H9 (cell line): Measurements from ENCODE around the gene SEMA3A. TPM values are rescaled to one million over a fixed set of nuclear protein-coding genes. Genes with fewer than 3 reads are reported as not detected.

ENCODE experiments used
- DNase-seq: peaks from one replicate; pipeline ENCODE4 v3.0.0-alpha.2; 2017
- H2AFZ ChIP-seq: one replicate; pipeline ENCODE4 v1.6.1; 2013; ENCODE audit warnings: mild to moderate bottlenecking, low read length, control low read depth, moderate library complexity
- H2AK5ac ChIP-seq: 2 replicates; pipeline ENCODE4 v1.6.1; 2013; ENCODE audit warnings: low read length, control low read depth, mixed read lengths; ENCODE audit not compliant: insufficient read length
- H2BK120ac ChIP-seq: one replicate; pipeline ENCODE4 v1.6.1; 2013; ENCODE audit warnings: low read depth, mild to moderate bottlenecking, low read length, control low read depth, inconsistent platforms; ENCODE audit not compliant: poor library complexity, severe bottlenecking
- H2BK12ac ChIP-seq: 2 replicates; pipeline ENCODE4 v1.6.1; 2013; ENCODE audit warnings: low read length, control low read depth, mixed read lengths, low read depth; ENCODE audit not compliant: insufficient read length
- H2BK15ac ChIP-seq: 2 replicates; pipeline ENCODE4 v1.6.1; 2013; ENCODE audit warnings: low read depth, low read length, control low read depth
- H2BK20ac ChIP-seq: one replicate; pipeline ENCODE4 v1.6.1; 2013; ENCODE audit warnings: low read depth, mild to moderate bottlenecking, low read length, control low read depth, inconsistent platforms; ENCODE audit not compliant: poor library complexity, severe bottlenecking
- H2BK5ac ChIP-seq: 2 replicates; pipeline ENCODE4 v1.6.1; 2013; ENCODE audit warnings: low read length, control low read depth, mixed read lengths; ENCODE audit not compliant: insufficient read length
- H3K14ac ChIP-seq: 2 replicates; pipeline ENCODE4 v1.6.1; 2013; ENCODE audit warnings: low read length, control low read depth; ENCODE audit not compliant: insufficient read depth
- H3K18ac ChIP-seq: 2 replicates; pipeline ENCODE4 v1.6.1; 2013; ENCODE audit warnings: low read depth, mild to moderate bottlenecking, mixed read lengths, low read length, control low read depth; ENCODE audit not compliant: insufficient read length
- H3K23ac ChIP-seq: 2 replicates; pipeline ENCODE4 v1.6.1; 2013; ENCODE audit warnings: low read length, control low read depth, mixed read lengths, low read depth; ENCODE audit not compliant: insufficient read length
- H3K23me2 ChIP-seq: 2 replicates; pipeline ENCODE4 v1.6.1; 2013; ENCODE audit warnings: low read depth, mild to moderate bottlenecking, mixed read lengths, low read length, control low read depth; ENCODE audit not compliant: insufficient read length, poor library complexity, severe bottlenecking
- H3K27ac ChIP-seq: 2 replicates; pipeline ENCODE4 v1.5.1; 2013; ENCODE audit warnings: low read length, control low read depth, mixed read lengths, low read depth; ENCODE audit not compliant: insufficient read length
- H3K27me3 ChIP-seq: 2 replicates; pipeline ENCODE4 v1.6.1; 2013; ENCODE audit warnings: low read length, control low read depth, inconsistent platforms; ENCODE audit not compliant: insufficient read depth
- H3K4ac ChIP-seq: 2 replicates; pipeline ENCODE4 v1.6.1; 2013; ENCODE audit warnings: low read depth, mild to moderate bottlenecking, control low read depth, inconsistent platforms, low read length, moderate library complexity
- H3K4me1 ChIP-seq: 2 replicates; pipeline ENCODE4 v1.6.1; 2013; ENCODE audit warnings: low read length, control low read depth, inconsistent platforms; ENCODE audit not compliant: insufficient read depth
- H3K4me2 ChIP-seq: 2 replicates; pipeline ENCODE4 v1.6.1; 2013; ENCODE audit warnings: low read length, control low read depth, mixed read lengths; ENCODE audit not compliant: insufficient read length, insufficient read depth
- H3K56ac ChIP-seq: 2 replicates; pipeline ENCODE4 v1.6.1; 2013; ENCODE audit warnings: low read depth, mild to moderate bottlenecking, mixed read lengths, low read length, control low read depth; ENCODE audit not compliant: insufficient read length
- H3K79me1 ChIP-seq: 2 replicates; pipeline ENCODE4 v1.6.1; 2013; ENCODE audit warnings: low read depth, mild to moderate bottlenecking, moderate library complexity, low read length, control low read depth, inconsistent platforms; ENCODE audit not compliant: insufficient read depth, poor library complexity, severe bottlenecking
- H3K79me2 ChIP-seq: 2 replicates; pipeline ENCODE4 v1.6.1; 2013; ENCODE audit warnings: low read length, control low read depth, inconsistent platforms; ENCODE audit not compliant: insufficient read depth
- H3K9ac ChIP-seq: 2 replicates; pipeline ENCODE4 v1.6.1; 2013; ENCODE audit warnings: low read length, control low read depth, mixed read lengths; ENCODE audit not compliant: insufficient read length; ENCODE audit errors: extremely low read depth
- H3K9me3 ChIP-seq: one replicate; pipeline ENCODE4 v1.6.1; 2013; ENCODE audit warnings: low read depth, low read length, inconsistent platforms; ENCODE audit not compliant: control insufficient read depth
- H3T11ph ChIP-seq: one replicate; pipeline ENCODE4 v1.6.1; 2013; ENCODE audit warnings: mild to moderate bottlenecking, low read length, control low read depth, inconsistent platforms
- H4K20me1 ChIP-seq: one replicate; pipeline ENCODE4 v1.6.1; 2013; ENCODE audit not compliant: control insufficient read depth, insufficient read length, insufficient read depth
- H4K5ac ChIP-seq: 2 replicates; pipeline ENCODE4 v1.6.1; 2013; ENCODE audit warnings: low read depth, mild to moderate bottlenecking, mixed read lengths, low read length, control low read depth; ENCODE audit not compliant: insufficient read length
- H4K8ac ChIP-seq: replicated peaks from 2 replicates; pipeline ENCODE4 v1.6.1; 2013; ENCODE audit warnings: low read length, control low read depth, mixed read lengths, low read depth; ENCODE audit not compliant: insufficient read length
- H4K91ac ChIP-seq: 2 replicates; pipeline ENCODE4 v1.6.1; 2013; ENCODE audit warnings: low read depth, mild to moderate bottlenecking, moderate library complexity, mixed read lengths, low read length, control low read depth; ENCODE audit not compliant: insufficient read length
- H3K27ac Mint-ChIP-seq, 3 experiments: 2 replicates in 2 of 3; 3 replicates in 1 of 3; pipeline ENCODE4 v1.8.0; 2020 to 2021; ENCODE audit warnings: mixed read lengths in 3 of 3, mild to moderate bottlenecking in 1 of 3, moderate library complexity in 1 of 3
- H3K27me3 Mint-ChIP-seq: 2 replicates; pipeline ENCODE4 v1.8.0; 2021; ENCODE audit warnings: low read depth, mild to moderate bottlenecking, moderate library complexity, mixed read lengths
- H3K36me3 Mint-ChIP-seq, 3 experiments: 2 replicates in 2 of 3; 3 replicates in 1 of 3; pipeline ENCODE4 v1.8.0; 2020 to 2021; ENCODE audit warnings: low read depth in 3 of 3, mixed read lengths in 3 of 3; ENCODE audit not compliant: insufficient read depth in 1 of 3
- H3K4me1 Mint-ChIP-seq, 2 experiments: 2 replicates each; pipeline ENCODE4 v1.8.0; 2020; ENCODE audit warnings: mixed read lengths in 2 of 2
- H3K4me3 Mint-ChIP-seq, 2 experiments: 2 replicates in 1 of 2; 3 replicates in 1 of 2; pipeline ENCODE4 v1.8.0; 2020 to 2021; ENCODE audit warnings: mild to moderate bottlenecking in 2 of 2, mixed read lengths in 2 of 2, moderate library complexity in 1 of 2
- H3K9me3 Mint-ChIP-seq, 2 experiments: 2 replicates in 1 of 2; 3 replicates in 1 of 2; pipeline ENCODE4 v1.8.0; 2020; ENCODE audit warnings: mild to moderate bottlenecking in 2 of 2, mixed read lengths in 2 of 2, moderate library complexity in 1 of 2
- WGBS: extraction: QIAGEN DNeasy Blood & Tissue Kit; methylation state at CpG from one replicate; pipeline ENCODE4 v1.1.7; 2013; ENCODE audit warnings: missing lambda C conversion rate, low lambda C conversion rate, mixed read lengths; ENCODE audit not compliant: insufficient read length; ENCODE audit errors: extremely low coverage; 5-methylcytosine and 5-hydroxymethylcytosine counted together
- total RNA-seq: library from RNA; stranded (reverse); gene quantifications from 2 replicates; pipeline ENCODE4 v1.2.1, GENCODE V29; 2021
- TF ChIP-seq, protein P1 (sequence below): fragments of 200-600 bp; sonication (generic); conservative IDR thresholded peaks from 3 replicates; pipeline ENCODE4 v1.8.0; 2021; ENCODE audit warnings: antibody characterized with exemption, mild to moderate bottlenecking

SEMA3A gene
- total RNA-seq, 1 experiment from 2014 or later: 60.0 TPM

- TF ChIP-seq, protein P1, sequence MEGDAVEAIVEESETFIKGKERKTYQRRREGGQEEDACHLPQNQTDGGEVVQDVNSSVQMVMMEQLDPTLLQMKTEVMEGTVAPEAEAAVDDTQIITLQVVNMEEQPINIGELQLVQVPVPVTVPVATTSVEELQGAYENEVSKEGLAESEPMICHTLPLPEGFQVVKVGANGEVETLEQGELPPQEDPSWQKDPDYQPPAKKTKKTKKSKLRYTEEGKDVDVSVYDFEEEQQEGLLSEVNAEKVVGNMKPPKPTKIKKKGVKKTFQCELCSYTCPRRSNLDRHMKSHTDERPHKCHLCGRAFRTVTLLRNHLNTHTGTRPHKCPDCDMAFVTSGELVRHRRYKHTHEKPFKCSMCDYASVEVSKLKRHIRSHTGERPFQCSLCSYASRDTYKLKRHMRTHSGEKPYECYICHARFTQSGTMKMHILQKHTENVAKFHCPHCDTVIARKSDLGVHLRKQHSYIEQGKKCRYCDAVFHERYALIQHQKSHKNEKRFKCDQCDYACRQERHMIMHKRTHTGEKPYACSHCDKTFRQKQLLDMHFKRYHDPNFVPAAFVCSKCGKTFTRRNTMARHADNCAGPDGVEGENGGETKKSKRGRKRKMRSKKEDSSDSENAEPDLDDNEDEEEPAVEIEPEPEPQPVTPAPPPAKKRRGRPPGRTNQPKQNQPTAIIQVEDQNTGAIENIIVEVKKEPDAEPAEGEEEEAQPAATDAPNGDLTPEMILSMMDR: no peak
- Histone ChIP-seq H3K56ac (no peak overlapping the region), H3K79me2 (peaks cover 3% of the 10 kb centered on the region; the same call in 1 of the 2 replicates)
These were observed 19.1 kb downstream of the SEMA3A start for GRCh38 chr7:84175461-84175860.

More at GRCh38 chr7:84175461-84175860, 19.1 kb downstream of the SEMA3A start:
- Histone ChIP-seq H3K4me1 (no peaks in the 10 kb centered on the region), H3K18ac (no peak overlapping the region), H4K20me1 (no peaks in the 10 kb centered on the region), H2BK12ac (no peak overlapping the region), H2AFZ (no peak overlapping the region), H3T11ph (no peak overlapping the region), H3K27ac (no peak overlapping the region), H3K9ac (no peak overlapping the region), H2BK20ac (no peak overlapping the region), H3K79me1 (peaks cover 2% of the 10 kb centered on the region), H3K4me2 (no peak overlapping the region), H2BK120ac (no peak overlapping the region), H3K9me3 (peaks cover 9% of the 10 kb centered on the region), H4K8ac (no peak overlapping the region), H2AK5ac (no peak overlapping the region), H3K4ac (no peak overlapping the region), H3K23me2 (no peaks in the 10 kb centered on the region), H3K27me3 (no peaks in the 10 kb centered on the region), H4K91ac (no peak overlapping the region), H3K14ac (no peak overlapping the region), H2BK5ac (no peak overlapping the region), H4K5ac (no peak overlapping the region), H2BK15ac (no peak overlapping the region), H3K23ac (no peak overlapping the region)
- no CpG with 5 or more reads among the region's 2 CpGs for WGBS
- Mint-ChIP-seq H3K27ac (no peak overlapping the region), H3K27me3 (no peaks in the 10 kb centered on the region), H3K4me3 (no peak overlapping the region), H3K9me3 (peaks cover 18 to 22% of the 10 kb centered on the region in 2 experiments), H3K36me3 (peaks cover 29 to 35% (median 33%) of the 10 kb centered on the region in 3 experiments), H3K4me1 (peaks cover 8 to 10% of the 10 kb centered on the region in 2 experiments)
- no peak for DNase-seq
